ENCODE measurements around the gene MEI1. TPM values are rescaled to one million over a fixed set of nuclear protein-coding genes. Genes with fewer than 3 reads are reported as not detected.

Gene MEI1
- polyA plus RNA-seq, 1 experiment, result 3.8 TPM

DNA sequence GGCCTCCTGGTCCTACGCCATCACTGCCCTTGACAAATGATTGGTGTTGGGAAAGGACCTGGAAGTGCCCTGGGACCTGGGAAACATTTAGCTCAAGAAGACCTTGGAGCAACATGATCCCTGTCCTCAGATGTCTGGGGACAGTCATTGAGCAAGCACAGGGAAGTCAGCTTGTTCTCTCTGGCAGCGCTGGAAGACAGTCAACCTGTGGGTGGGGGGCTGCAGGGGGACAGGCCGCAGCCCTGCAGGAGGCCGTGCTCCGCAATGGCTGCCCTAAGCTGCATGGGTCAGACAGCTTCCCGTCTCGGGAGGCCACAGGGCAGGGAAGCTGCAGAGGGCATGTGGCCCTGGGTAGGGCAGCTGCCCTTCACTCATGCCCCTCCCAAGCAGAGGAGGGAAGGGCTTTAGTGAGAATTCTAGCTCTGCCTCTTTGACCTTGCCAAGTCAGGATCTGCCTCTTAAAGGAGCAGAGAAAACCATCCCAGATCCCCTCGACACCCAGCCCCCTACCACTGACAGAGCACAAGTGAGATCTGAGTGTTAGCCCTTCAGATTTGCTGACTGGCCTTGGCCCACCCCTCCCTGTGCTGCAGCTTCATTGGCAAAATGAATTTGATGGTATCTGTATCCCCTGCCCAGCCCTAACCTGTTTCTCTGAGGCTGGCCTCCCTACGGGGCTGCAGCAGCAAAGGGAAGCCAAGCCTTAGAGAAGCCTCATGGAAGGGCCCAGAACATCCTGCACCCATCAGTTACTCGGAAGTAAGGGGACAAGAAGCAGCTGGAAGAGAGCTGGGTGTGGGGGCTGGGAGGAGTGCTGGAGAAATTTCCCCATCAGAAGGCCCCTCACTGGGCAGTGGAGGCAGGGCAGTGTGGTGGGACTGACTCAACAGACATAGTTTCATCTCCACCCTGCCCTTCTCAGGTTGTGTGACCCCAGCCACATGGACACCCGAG, 127.4 kb downstream of the MEI1 start:
- ChIA-PET POLR2A (no interaction called here), CTCF (interaction anchor here (1.0 to 3.9 kb wide), 3 partner anchors 8 to 130 kb away, joined by 3 to 25 read pairs (median 11); no protein-coding TSS in a partner anchor)
- no peak overlapping the region for H3K4me3 ChIP-seq (ENCODE audit: low read depth, low read length)
- H3K36me3 ChIP-seq (ENCODE audit: control insufficient read depth, insufficient read depth, low read length), result no peaks in the 10 kb centered on the region
- TF ChIP-seq, protein P1, sequence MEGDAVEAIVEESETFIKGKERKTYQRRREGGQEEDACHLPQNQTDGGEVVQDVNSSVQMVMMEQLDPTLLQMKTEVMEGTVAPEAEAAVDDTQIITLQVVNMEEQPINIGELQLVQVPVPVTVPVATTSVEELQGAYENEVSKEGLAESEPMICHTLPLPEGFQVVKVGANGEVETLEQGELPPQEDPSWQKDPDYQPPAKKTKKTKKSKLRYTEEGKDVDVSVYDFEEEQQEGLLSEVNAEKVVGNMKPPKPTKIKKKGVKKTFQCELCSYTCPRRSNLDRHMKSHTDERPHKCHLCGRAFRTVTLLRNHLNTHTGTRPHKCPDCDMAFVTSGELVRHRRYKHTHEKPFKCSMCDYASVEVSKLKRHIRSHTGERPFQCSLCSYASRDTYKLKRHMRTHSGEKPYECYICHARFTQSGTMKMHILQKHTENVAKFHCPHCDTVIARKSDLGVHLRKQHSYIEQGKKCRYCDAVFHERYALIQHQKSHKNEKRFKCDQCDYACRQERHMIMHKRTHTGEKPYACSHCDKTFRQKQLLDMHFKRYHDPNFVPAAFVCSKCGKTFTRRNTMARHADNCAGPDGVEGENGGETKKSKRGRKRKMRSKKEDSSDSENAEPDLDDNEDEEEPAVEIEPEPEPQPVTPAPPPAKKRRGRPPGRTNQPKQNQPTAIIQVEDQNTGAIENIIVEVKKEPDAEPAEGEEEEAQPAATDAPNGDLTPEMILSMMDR (IDR thresholded peaks at IDR 0.05; ENCODE audit: insufficient read depth, low read depth, low read length), result no peak
- no peak for DNase-seq (ENCODE audit: low read depth)
- H3K27me3 ChIP-seq (ENCODE audit: control insufficient read depth, insufficient read depth, low read length), result no peaks in the 10 kb centered on the region

DNA sequence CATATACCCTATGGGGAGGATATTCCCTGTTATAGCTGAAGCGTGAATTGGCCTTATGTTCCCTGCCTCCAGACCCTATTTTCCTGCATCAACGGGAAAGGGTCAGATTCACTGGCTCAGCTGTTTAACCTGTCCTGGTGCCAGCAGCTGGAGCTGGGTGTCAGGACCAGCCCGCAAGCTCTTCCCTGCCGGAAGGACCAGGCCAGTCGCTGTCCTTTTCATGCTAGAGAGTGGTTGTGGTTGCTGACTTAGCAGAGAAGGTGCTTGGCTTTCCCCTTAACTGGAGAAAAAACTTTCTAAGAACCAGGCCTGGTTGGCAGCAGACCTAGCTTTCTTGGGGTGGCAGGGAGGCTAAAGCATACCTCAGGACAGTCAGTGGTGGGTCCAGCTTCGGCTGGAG, 128.4 kb downstream of the MEI1 start:
- TF ChIP-seq, protein P1 (IDR thresholded peaks at IDR 0.05; ENCODE audit: insufficient read depth, low read depth, low read length), result no peak
- no peaks in the 10 kb centered on the region for H3K27me3 ChIP-seq (ENCODE audit: control insufficient read depth, insufficient read depth, low read length)
- H3K4me3 ChIP-seq (ENCODE audit: low read depth, low read length), result no peak overlapping the region
- ChIA-PET CTCF (interaction anchor here (1.0 to 3.9 kb wide), 3 partner anchors 9 to 117 kb away, joined by 3 to 25 read pairs (median 5); no protein-coding TSS in a partner anchor), POLR2A (no interaction called here)
- no peaks in the 10 kb centered on the region for H3K36me3 ChIP-seq (ENCODE audit: control insufficient read depth, insufficient read depth, low read length)
- DNase-seq (ENCODE audit: low read depth), result no peak

DNA sequence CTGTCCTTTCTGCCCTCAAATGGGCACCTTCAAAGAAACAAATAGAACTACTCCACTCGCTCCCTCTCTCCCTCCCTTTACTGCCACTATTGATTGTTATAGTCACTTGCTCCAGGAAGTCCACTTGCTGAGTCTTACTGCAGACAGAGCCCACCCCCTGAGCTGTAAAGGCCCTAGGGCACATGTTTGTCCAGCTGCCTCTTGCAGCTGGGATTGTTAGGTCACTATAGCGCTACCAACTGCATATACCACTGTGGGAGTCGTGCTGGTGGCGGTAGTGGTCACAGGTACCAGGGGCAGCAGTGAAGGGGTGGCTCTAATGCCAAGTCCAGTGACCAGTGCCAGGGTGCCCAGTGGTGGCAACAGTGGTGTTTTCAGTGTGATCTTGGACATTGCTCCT, 129.2 kb downstream of the MEI1 start:
- no peaks in the 10 kb centered on the region for H3K27me3 ChIP-seq (ENCODE audit: control insufficient read depth, insufficient read depth, low read length)
- TF ChIP-seq, protein P1 (IDR thresholded peaks at IDR 0.05; ENCODE audit: insufficient read depth, low read depth, low read length), result no peak
- ChIA-PET CTCF (interaction anchor here (0.7 to 3.9 kb wide), 3 partner anchors 10 to 116 kb away, joined by 3 to 25 read pairs (median 5); no protein-coding TSS in a partner anchor), POLR2A (no interaction called here)
- no peaks in the 10 kb centered on the region for H3K36me3 ChIP-seq (ENCODE audit: control insufficient read depth, insufficient read depth, low read length)
- H3K4me3 ChIP-seq (ENCODE audit: low read depth, low read length), result no peak overlapping the region
- no peak for DNase-seq (ENCODE audit: low read depth)

DNA sequence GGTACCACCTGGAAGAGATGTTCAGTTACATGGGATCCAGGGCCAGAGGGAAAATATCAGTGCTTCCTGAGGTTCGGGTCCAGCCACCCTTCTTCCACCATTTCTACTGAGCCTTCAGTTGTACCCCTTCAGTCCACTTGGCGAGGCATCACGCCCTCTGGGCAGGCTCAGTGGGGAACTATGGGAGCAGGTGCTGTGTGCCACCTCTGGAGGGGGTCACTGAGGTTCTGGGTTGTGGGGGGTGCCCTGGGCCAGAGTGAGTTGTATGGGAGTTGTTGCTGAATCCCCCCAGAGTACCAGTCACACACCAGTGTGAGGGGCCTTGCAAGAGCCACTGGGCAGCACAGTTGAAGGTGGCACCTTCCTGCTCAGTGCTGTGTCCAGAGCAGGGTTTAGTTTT, 130.9 kb downstream of the MEI1 start:
- CTCF ChIA-PET, result no interaction called here
- no peak overlapping the region for H3K4me3 ChIP-seq (ENCODE audit: low read depth, low read length)
- H3K27me3 ChIP-seq (ENCODE audit: control insufficient read depth, insufficient read depth, low read length), result no peaks in the 10 kb centered on the region
- POLR2A ChIA-PET, result no interaction called here
- TF ChIP-seq, protein P1 (IDR thresholded peaks at IDR 0.05; ENCODE audit: insufficient read depth, low read depth, low read length), result no peak
- no peak for DNase-seq (ENCODE audit: low read depth)
- no peaks in the 10 kb centered on the region for H3K36me3 ChIP-seq (ENCODE audit: control insufficient read depth, insufficient read depth, low read length)

DNA sequence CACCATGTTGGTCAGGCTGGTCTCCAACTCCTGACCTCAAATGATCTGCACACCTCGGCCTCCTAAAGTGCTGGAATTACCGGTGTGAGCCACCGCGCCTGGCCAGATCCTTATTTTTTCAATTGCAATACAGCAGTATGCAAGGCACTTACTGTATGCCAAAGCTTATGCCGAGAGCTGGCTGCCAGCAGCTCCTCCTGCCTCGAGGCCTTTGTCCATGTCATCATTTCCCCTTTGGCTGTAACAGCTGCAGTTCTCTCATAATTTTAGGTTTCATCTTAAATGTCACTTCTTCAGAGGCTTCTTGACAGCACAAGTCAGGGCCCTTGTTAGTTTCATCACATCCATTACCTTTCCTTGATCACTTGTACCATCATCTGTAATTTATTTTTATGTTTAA, 132.1 kb downstream of the MEI1 start:
- TF ChIP-seq, protein P1 (IDR thresholded peaks at IDR 0.05; ENCODE audit: insufficient read depth, low read depth, low read length), result no peak
- POLR2A ChIA-PET, result no interaction called here
- H3K27me3 ChIP-seq (ENCODE audit: control insufficient read depth, insufficient read depth, low read length), result no peaks in the 10 kb centered on the region

More for the DNA sequence above, 132.1 kb downstream of the MEI1 start:
- peaks cover 2% of the 10 kb centered on the region; the same call in 1 of the 2 replicates for H3K36me3 ChIP-seq (ENCODE audit: control insufficient read depth, insufficient read depth, low read length)
- no peak overlapping the region for H3K4me3 ChIP-seq (ENCODE audit: low read depth, low read length)
- DNase-seq (ENCODE audit: low read depth), result no peak
- CTCF ChIA-PET, result interaction anchor here (0.7 to 2.7 kb wide), 5 partner anchors 18 to 242 kb away, joined by 3 to 16 read pairs (median 3); partner anchors contain the start of gene PHETA2

Data from BJ (cell line).